GM15510 (cell line): ENCODE measurements around the gene FRY.

Source experiments
- POLR2A ChIP-seq: IDR thresholded peaks from 3 replicates; pipeline ENCODE4 v1.6.1; 2011; ENCODE audit warnings: borderline replicate concordance; ENCODE audit not compliant: insufficient read length; ENCODE audit errors: extremely low read depth

The FRY gene

DNA sequence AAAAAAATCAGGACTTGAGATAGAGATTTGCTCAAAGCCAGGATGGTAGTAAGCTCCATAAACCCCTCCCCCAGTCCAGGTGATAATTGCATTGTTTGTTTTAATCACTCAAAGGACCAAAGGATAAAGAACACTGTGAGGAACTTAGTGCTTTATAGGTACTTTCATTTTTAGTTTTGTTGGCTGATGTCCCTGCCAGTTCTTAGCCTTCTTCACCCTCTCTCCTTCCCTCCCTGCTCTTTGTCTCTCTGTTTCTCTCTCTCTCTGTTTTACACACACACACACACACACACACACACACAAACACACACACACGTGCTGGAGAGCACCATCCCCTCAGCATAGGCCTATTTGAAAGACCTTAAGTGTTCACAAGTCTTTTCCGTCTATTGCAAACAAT is 5.2 kb downstream of the FRY start:
- no peak for TF ChIP-seq POLR2A

- no peak for TF ChIP-seq POLR2A
Measured at GRCh38 chr13:32037471-32037870, 5.9 kb downstream of the FRY start.

DNA sequence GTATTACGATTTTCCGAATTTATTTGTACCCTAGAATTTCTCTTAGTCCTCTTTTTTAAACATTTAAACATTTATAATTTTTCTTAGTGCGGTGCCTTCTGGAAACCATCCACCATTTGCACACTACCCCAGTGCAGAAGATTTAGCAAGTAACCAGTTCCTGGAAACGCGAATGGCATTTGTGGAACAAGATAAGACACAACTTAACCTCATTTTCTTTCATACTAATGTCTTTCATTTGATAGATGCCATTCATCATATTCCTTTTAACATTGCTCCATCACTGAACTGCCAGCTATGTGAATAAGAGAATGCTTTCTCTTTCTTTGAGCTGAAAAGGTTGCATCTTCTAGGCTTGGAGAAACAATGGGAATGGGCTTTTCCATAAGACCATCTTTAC is 6.8 kb downstream of the FRY start:
- TF ChIP-seq POLR2A = no peak

- TF ChIP-seq POLR2A = no peak
Measured at GRCh38 chr13:32039056-32039455, 7.5 kb downstream of the FRY start.

DNA sequence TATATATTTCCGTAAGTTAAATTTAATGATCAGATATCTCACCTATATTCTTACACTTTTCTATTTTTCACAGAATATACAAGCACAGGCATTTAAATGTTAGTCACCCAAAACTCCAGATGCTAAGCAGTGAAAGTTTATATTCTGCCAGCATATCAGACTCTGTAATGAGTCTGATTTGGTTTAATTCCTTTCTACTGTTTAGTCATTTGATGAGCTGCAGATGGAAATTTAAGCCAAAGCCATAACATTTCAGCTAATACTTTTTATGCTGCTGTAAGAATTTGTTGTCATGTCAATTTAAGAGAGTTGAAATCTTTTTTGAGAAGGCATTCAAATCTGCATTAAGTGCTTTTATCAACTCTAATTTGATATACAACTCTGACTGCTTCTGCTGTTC is 8.0 kb downstream of the FRY start:
- TF ChIP-seq POLR2A = no peak

GRCh38 chr13:32040052-32040642 is 8.6 kb downstream of the FRY start:
- TF ChIP-seq POLR2A = no peak

DNA sequence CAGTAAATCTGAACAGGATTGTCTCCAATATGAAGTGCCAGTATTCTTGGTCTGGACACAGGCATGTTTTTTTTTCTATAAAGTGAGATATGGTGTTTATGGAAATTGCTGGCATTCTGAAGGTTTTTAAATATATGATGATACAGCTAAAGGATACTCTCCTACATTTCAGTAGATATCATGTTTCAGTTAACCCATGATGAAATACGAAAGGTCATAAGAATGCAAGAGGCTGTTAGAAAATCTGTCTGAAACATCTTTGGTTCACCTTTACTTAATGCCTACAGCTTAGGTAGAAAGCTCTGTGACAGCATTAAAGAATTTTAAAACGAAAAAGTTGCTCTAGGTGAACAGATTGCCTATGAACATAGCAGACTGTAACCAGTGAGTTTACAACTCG is 9.1 kb downstream of the FRY start:
- no peak for TF ChIP-seq POLR2A

GRCh38 chr13:32041429-32041828 is 9.9 kb downstream of the FRY start:
- TF ChIP-seq POLR2A = no peak

GRCh38 chr13:32042551-32042950 is 11.0 kb downstream of the FRY start:
- no peak for TF ChIP-seq POLR2A

DNA sequence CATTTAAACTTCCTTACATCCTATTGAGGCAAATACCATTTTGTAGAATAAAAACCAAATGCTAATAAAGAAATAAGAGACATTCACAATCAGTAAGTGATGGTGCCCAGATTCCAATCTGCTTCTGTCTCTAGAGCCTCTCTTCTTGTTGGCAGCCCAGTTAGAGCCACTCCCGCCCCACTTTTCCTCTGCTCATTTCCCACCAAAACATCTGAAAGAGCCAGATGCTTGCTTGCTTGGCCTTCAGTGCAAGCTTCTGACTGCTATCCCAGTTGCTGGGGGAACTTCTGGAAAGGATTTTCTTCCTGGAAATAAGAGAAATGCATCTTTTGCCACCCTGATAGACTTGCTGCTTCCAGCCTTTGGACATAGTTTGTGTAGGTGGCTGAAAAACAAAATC is 12.9 kb downstream of the FRY start:
- TF ChIP-seq POLR2A = no peak

GRCh38 chr13:32045537-32045936 is 14.0 kb downstream of the FRY start:
- TF ChIP-seq POLR2A = no peak

DNA sequence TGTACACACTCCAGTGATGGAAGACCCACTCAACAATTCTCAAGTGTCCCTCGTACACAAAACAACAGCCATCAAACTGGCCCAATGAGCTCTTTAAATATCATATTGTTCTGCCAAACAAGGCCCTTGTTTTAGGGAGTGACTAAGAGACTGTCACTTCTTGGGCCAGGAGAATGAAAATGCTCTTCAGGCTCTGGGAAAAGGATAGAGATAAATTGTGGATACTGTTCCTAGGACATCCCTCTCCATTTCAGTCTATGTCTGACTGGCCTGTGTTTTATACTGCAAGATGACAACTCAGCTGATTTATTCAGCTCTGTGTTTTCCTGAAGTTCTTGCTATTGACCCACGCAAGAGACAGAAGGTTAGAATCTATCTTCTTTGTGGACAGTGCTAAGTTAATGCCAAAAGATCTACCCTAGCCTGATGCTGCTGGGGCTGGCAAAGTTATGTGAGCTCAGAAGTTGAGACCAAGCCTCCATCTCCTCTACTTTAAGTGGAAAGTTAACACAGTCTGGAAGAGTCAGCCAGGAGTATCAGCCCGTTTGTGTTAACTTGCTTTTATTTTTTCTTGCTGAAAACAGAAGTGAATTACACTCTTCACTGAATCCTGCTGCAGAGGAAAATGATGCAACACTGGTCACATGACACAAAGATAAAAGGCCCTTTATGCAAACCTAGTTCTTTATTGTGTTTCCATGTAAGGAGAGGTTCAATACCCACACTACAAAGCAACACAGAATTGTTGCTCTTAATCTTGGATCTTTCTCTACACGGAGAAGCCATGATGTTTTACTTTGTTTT is 14.6 kb downstream of the FRY start:
- TF ChIP-seq POLR2A = no peak

DNA sequence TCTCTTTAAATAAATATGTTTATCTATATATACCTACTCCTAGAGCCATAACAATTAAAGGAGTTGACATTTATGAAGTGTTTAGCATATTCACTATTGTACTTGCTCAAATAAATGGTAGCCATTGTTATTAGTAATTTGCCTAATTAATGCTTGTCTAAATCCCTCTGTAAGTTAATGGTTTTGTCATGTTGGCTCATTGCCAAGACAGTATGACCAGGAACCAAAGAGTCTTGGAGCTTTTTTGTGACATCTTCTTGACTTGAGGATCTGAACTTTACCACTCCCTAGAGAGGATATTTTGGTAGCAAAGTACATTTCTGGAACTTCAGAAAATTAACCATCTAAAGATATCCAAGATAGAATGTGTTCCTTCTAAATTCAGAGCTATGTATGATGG is 15.5 kb downstream of the FRY start:
- TF ChIP-seq POLR2A = no peak

- TF ChIP-seq POLR2A = no peak
Measured at GRCh38 chr13:32047793-32048192, 16.2 kb downstream of the FRY start.

DNA sequence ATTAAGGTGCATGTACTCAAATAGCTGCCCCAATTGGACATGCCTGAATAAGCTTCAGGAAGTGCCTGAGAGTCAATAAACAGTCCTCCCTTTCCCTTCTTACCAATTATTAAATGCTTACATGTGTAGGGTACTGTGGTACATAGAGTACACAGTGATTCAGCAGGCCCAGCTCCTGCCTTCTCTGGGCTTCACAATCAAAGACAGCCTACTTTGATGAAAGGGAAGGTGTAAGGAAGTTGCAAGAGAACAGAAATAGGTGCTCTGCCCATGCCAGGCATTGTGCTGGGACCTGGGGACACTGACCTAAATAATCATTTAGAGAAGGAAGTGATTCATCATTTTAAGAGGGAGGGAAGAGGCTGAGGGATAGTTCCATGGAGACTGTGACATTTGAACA is 17.2 kb downstream of the FRY start:
- TF ChIP-seq POLR2A = no peak

DNA sequence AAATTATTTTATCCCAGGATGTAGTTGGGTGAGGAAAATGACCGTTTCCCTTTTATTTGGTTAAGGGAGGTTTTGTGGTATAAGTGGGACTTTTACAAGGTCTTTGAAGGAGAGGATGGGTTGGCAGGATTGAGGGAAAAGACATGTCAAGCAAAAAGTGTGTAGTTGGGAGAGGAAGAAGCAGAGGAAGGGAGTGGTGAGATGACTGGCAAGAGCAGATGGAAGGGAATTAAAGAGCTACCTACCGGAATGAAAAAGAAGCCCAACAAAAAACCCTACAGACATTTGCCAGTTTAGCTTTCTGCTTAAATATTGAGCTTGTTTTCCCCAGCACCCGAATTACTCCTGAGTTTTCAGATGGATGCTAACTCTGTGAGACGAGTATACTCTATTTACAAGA is 19.6 kb downstream of the FRY start:
- TF ChIP-seq POLR2A = no peak
